ENCODE measurements around the gene METTL21C. TPM values are rescaled to one million over a fixed set of nuclear protein-coding genes. Genes with fewer than 3 reads are reported as not detected.

Gene METTL21C
- total and polyA plus RNA-seq, 7 experiments from 2014 or later = not detected

GRCh38 chr13:102707467-102707866 is 12.6 kb upstream of the METTL21C start:
- CTCF ChIA-PET = no interaction called here
- Mint-ChIP-seq H3K36me3 (no peaks in the 10 kb centered on the region), H3K9me3 (peaks cover 0 to 17% (median 5%) of the 10 kb centered on the region in 11 donors), H3K4me3 (no peak overlapping the region), H3K27ac (no peak overlapping the region), H3K4me1 (no peaks in the 10 kb centered on the region), H3K27me3 (peaks cover 4 to 42% (median 14%) of the 10 kb centered on the region in 5 donors)
- Histone ChIP-seq H3K9me3 (ENCODE audit: control insufficient read depth in 2 of 3, low read length in 3 of 3) (peaks cover 0 to 4% (median 0%) of the 10 kb centered on the region in 3 experiments), H3K27me3 (ENCODE audit: control insufficient read depth in 2 of 2, insufficient read depth in 2 of 2, low read length in 2 of 2) (no peaks in the 10 kb centered on the region), H3K36me3 (ENCODE audit: control insufficient read depth in 2 of 3, insufficient read depth in 3 of 3, low read length in 3 of 3) (no peaks in the 10 kb centered on the region), H3K4me3 (ENCODE audit: low read length) (no peak overlapping the region), H3K4me1 (ENCODE audit: control insufficient read depth in 2 of 2, insufficient read depth in 2 of 2, low read length in 2 of 2) (no peaks in the 10 kb centered on the region), H3K27ac (ENCODE audit: low read depth, low read length) (no peak overlapping the region)
- DNase-seq (no peak), ATAC-seq (no peak)
- POLR2A ChIA-PET = no interaction called here
- intact Hi-C loops (cut with micrococcal nuclease) = no loop called here

- Histone ChIP-seq H3K36me3 (ENCODE audit: control insufficient read depth in 2 of 3, insufficient read depth in 3 of 3, low read length in 3 of 3) (no peaks in the 10 kb centered on the region), H3K4me1 (ENCODE audit: control insufficient read depth in 2 of 2, insufficient read depth in 2 of 2, low read length in 2 of 2) (no peaks in the 10 kb centered on the region), H3K9me3 (ENCODE audit: control insufficient read depth in 2 of 3, low read length in 3 of 3) (peaks cover 0 to 4% (median 0%) of the 10 kb centered on the region in 3 experiments), H3K27me3 (ENCODE audit: control insufficient read depth in 2 of 2, insufficient read depth in 2 of 2, low read length in 2 of 2) (no peaks in the 10 kb centered on the region), H3K27ac (ENCODE audit: low read depth, low read length) (no peak overlapping the region), H3K4me3 (ENCODE audit: low read length) (no peak overlapping the region)
- no peaks in the 10 kb centered on the region for H3K36me3 Mint-ChIP-seq
- ATAC-seq (no peak), DNase-seq (no peak)
- H3K4me1 Mint-ChIP-seq = no peaks in the 10 kb centered on the region
- intact Hi-C loops (cut with micrococcal nuclease) = no loop called here
- H3K4me3 Mint-ChIP-seq = no peak overlapping the region
- ChIA-PET CTCF (no interaction called here), POLR2A (no interaction called here)
- no peak overlapping the region for H3K27ac Mint-ChIP-seq
- H3K9me3 Mint-ChIP-seq = peaks cover 0 to 8% (median 5%) of the 10 kb centered on the region in 11 donors
- peaks cover 0 to 44% (median 16%) of the 10 kb centered on the region in 5 donors for H3K27me3 Mint-ChIP-seq
Measured at GRCh38 chr13:102704238-102705058, 9.6 kb upstream of the METTL21C start.

GRCh38 chr13:102703726-102704035 is 8.8 kb upstream of the METTL21C start:
- POLR2A ChIA-PET = no interaction called here
- no peak overlapping the region for H3K27ac ChIP-seq (ENCODE audit: low read depth, low read length)
- H3K4me3 ChIP-seq (ENCODE audit: low read length) = no peak overlapping the region
- CTCF ChIA-PET = no interaction called here
- peak overlapping the region in 2 of 9 donors; percentile 4 to 11 for H3K27ac Mint-ChIP-seq
- H3K9me3 ChIP-seq (ENCODE audit: control insufficient read depth in 2 of 3, low read length in 3 of 3) = no peaks in the 10 kb centered on the region
- peaks cover 0 to 37% (median 11%) of the 10 kb centered on the region in 5 donors for H3K27me3 Mint-ChIP-seq
- DNase-seq (no peak), ATAC-seq (no peak)
- H3K36me3 Mint-ChIP-seq = no peaks in the 10 kb centered on the region
- no peaks in the 10 kb centered on the region for H3K4me1 ChIP-seq (ENCODE audit: control insufficient read depth in 2 of 2, insufficient read depth in 2 of 2, low read length in 2 of 2)
- H3K36me3 ChIP-seq (ENCODE audit: control insufficient read depth in 2 of 3, insufficient read depth in 3 of 3, low read length in 3 of 3) = no peaks in the 10 kb centered on the region
- no peaks in the 10 kb centered on the region for H3K27me3 ChIP-seq (ENCODE audit: control insufficient read depth in 2 of 2, insufficient read depth in 2 of 2, low read length in 2 of 2)
- intact Hi-C loops (cut with micrococcal nuclease) = no loop called here
- peaks cover 0 to 7% (median 2%) of the 10 kb centered on the region in 11 donors for H3K9me3 Mint-ChIP-seq
- no peak overlapping the region for H3K4me3 Mint-ChIP-seq
- H3K4me1 Mint-ChIP-seq = no peaks in the 10 kb centered on the region

- H3K9me3 ChIP-seq (ENCODE audit: control insufficient read depth in 2 of 3, low read length in 3 of 3) = no peaks in the 10 kb centered on the region
- Mint-ChIP-seq H3K4me1 (no peaks in the 10 kb centered on the region), H3K27me3 (peaks cover 0 to 38% (median 13%) of the 10 kb centered on the region in 5 donors), H3K36me3 (no peaks in the 10 kb centered on the region), H3K4me3 (no peak overlapping the region), H3K9me3 (peaks cover 2 to 13% (median 7%) of the 10 kb centered on the region in 11 donors), H3K27ac (peak overlapping the region in 2 of 9 donors; percentile 4 to 11)
- ChIA-PET POLR2A (no interaction called here), CTCF (no interaction called here)
- H3K36me3 ChIP-seq (ENCODE audit: control insufficient read depth in 2 of 3, insufficient read depth in 3 of 3, low read length in 3 of 3) = no peaks in the 10 kb centered on the region
- no peaks in the 10 kb centered on the region for H3K27me3 ChIP-seq (ENCODE audit: control insufficient read depth in 2 of 2, insufficient read depth in 2 of 2, low read length in 2 of 2)
- DNase-seq (no peak), ATAC-seq (no peak)
- H3K4me3 ChIP-seq (ENCODE audit: low read length) = no peak overlapping the region
- no peaks in the 10 kb centered on the region for H3K4me1 ChIP-seq (ENCODE audit: control insufficient read depth in 2 of 2, insufficient read depth in 2 of 2, low read length in 2 of 2)
- intact Hi-C loops (cut with micrococcal nuclease) = no loop called here
- no peak overlapping the region for H3K27ac ChIP-seq (ENCODE audit: low read depth, low read length)
Measured at GRCh38 chr13:102702965-102703725, 8.3 kb upstream of the METTL21C start.

- no peak for DNase-seq
- ChIA-PET POLR2A (no interaction called here), CTCF (no interaction called here)
- Histone ChIP-seq H3K9me3 (ENCODE audit: control insufficient read depth in 2 of 3, low read length in 3 of 3) (no peaks in the 10 kb centered on the region), H3K4me3 (ENCODE audit: low read length) (no peak overlapping the region), H3K27me3 (ENCODE audit: control insufficient read depth in 2 of 2, insufficient read depth in 2 of 2, low read length in 2 of 2) (no peaks in the 10 kb centered on the region), H3K36me3 (ENCODE audit: control insufficient read depth in 2 of 3, insufficient read depth in 3 of 3, low read length in 3 of 3) (no peaks in the 10 kb centered on the region), H3K27ac (ENCODE audit: low read depth, low read length) (no peak overlapping the region), H3K4me1 (ENCODE audit: control insufficient read depth in 2 of 2, insufficient read depth in 2 of 2, low read length in 2 of 2) (no peaks in the 10 kb centered on the region)
- H3K9me3 Mint-ChIP-seq = peaks cover 0 to 15% (median 7%) of the 10 kb centered on the region in 11 donors
- ATAC-seq = no peak
- H3K27ac Mint-ChIP-seq = no peak overlapping the region
- peaks cover 0 to 26% (median 8%) of the 10 kb centered on the region in 5 donors for H3K27me3 Mint-ChIP-seq
- H3K4me3 Mint-ChIP-seq = no peak overlapping the region
- H3K4me1 Mint-ChIP-seq = no peaks in the 10 kb centered on the region
- intact Hi-C loops (cut with micrococcal nuclease) = no loop called here
- H3K36me3 Mint-ChIP-seq = peaks cover 0 to 5% (median 0%) of the 10 kb centered on the region in 5 donors
Measured at GRCh38 chr13:102701331-102701730, 6.5 kb upstream of the METTL21C start.

- Mint-ChIP-seq H3K27ac (no peak overlapping the region), H3K4me1 (peaks cover 0 to 1% (median 0%) of the 10 kb centered on the region in 7 donors), H3K9me3 (peaks cover 0 to 15% (median 7%) of the 10 kb centered on the region in 11 donors), H3K27me3 (peaks cover 8 to 25% (median 17%) of the 10 kb centered on the region in 5 donors), H3K4me3 (no peak overlapping the region), H3K36me3 (peaks cover 0 to 5% (median 0%) of the 10 kb centered on the region in 5 donors)
- Histone ChIP-seq H3K9me3 (ENCODE audit: control insufficient read depth in 2 of 3, low read length in 3 of 3) (no peaks in the 10 kb centered on the region), H3K4me1 (ENCODE audit: control insufficient read depth in 2 of 2, insufficient read depth in 2 of 2, low read length in 2 of 2) (no peaks in the 10 kb centered on the region), H3K27ac (ENCODE audit: low read depth, low read length) (no peak overlapping the region), H3K36me3 (ENCODE audit: control insufficient read depth in 2 of 3, insufficient read depth in 3 of 3, low read length in 3 of 3) (no peaks in the 10 kb centered on the region), H3K27me3 (ENCODE audit: control insufficient read depth in 2 of 2, insufficient read depth in 2 of 2, low read length in 2 of 2) (no peaks in the 10 kb centered on the region), H3K4me3 (ENCODE audit: low read length) (no peak overlapping the region)
- no peak for ATAC-seq
- no peak for DNase-seq
- ChIA-PET CTCF (no interaction called here), POLR2A (no interaction called here)
- intact Hi-C loops (cut with micrococcal nuclease) = no loop called here
Measured at GRCh38 chr13:102700088-102701031, 5.5 kb upstream of the METTL21C start.

Data from naive thymus-derived CD4-positive, alpha-beta T cell (primary cell).